22Rv1 (cell line): ENCODE results near the gene TRIP6.

Experiments
- H3K27ac ChIP-seq: fragments of 450-650 bp; 2 replicates; pipeline ENCODE4 v1.5.1; 2017
- CTCF ChIP-seq: fragments of 450-650 bp; IDR thresholded peaks from 2 replicates; pipeline ENCODE4 v1.5.1; 2017; ENCODE audit warnings: mild to moderate bottlenecking
- ZFX ChIP-seq: fragments of 450-650 bp; IDR thresholded peaks from 2 replicates; pipeline ENCODE4 v1.6.1; 2017; ENCODE audit warnings: antibody characterized with exemption, borderline replicate concordance

Gene TRIP6

GRCh38 chr7:100882785-100883526 is 15.8 kb downstream of the TRIP6 start:
- peak overlapping the region; percentile 36 for H3K27ac ChIP-seq
- TF ChIP-seq CTCF (no peak), ZFX (no peak)

GRCh38 chr7:100884736-100885439 is 17.7 kb downstream of the TRIP6 start:
- peak overlapping the region; percentile 99 for H3K27ac ChIP-seq
- no peak for TF ChIP-seq CTCF

- peak overlapping the region; percentile 99 for H3K27ac ChIP-seq
- no peak for TF ChIP-seq CTCF
- no peak for TF ChIP-seq ZFX
Observed at GRCh38 chr7:100885440-100886141, 18.4 kb downstream of the TRIP6 start.

GRCh38 chr7:100886142-100886935 is 19.2 kb downstream of the TRIP6 start:
- H3K27ac ChIP-seq = peak overlapping the region; percentile 99
- TF ChIP-seq CTCF (no peak), ZFX (no peak)

- TF ChIP-seq CTCF (no peak), ZFX (no peak)
- peak overlapping the region; percentile 99 for H3K27ac ChIP-seq
Observed at GRCh38 chr7:100886936-100887515, 19.8 kb downstream of the TRIP6 start.

GRCh38 chr7:100887516-100888290 is 20.5 kb downstream of the TRIP6 start:
- TF ChIP-seq CTCF = no peak
- TF ChIP-seq ZFX = no peak
- peak overlapping the region; percentile 99 for H3K27ac ChIP-seq
